OCI-LY3 (cell line): Measurements from ENCODE around the gene PIK3CB.
A peak's percentile ranks its signal among the peaks of the same experiment; 100 is the strongest.
"Not testable (repeated sequence)": the region's sequence is repeated elsewhere in the genome, so short reads cannot be mapped to it uniquely, and the experiment has no call there.

Source experiments
- H2AFZ ChIP-seq: fragments of 200-600, 300-600 bp; shearing (Covaris generic); 2 replicates; pipeline ENCODE4 v1.6.0; 2014; ENCODE audit warnings: antibody characterized with exemption, low read depth, low read length
- H3K27ac ChIP-seq: fragments of 200-600, 300-600 bp; sonication (generic); 2 replicates; pipeline ENCODE4 v1.5.1; 2014; ENCODE audit warnings: mild to moderate bottlenecking, low read length, moderate library complexity, mixed read lengths
- H3K27me3 ChIP-seq: fragments of 200-600, 300-600 bp; sonication (generic); 2 replicates; pipeline ENCODE4 v1.6.1; 2014; ENCODE audit warnings: low read depth, low read length, mixed read lengths
- H3K36me3 ChIP-seq: fragments of 200-600, 300-600 bp; sonication (generic); replicated peaks from 2 replicates; pipeline ENCODE3; 2014; ENCODE audit warnings: low read depth, low read length, mixed read lengths
- H3K4me1 ChIP-seq: fragments of 300-600, 200-600 bp; sonication (generic); 2 replicates; pipeline ENCODE4 v1.6.1; 2014; ENCODE audit warnings: low read length, mixed read lengths
- H3K4me2 ChIP-seq: fragments of 200-600, 300-600 bp; sonication (generic); 2 replicates; pipeline ENCODE4 v1.6.1; 2014; ENCODE audit warnings: low read length, mixed read lengths
- H3K4me3 ChIP-seq: fragments of 300-600, 200-600 bp; sonication (generic); 2 replicates; pipeline ENCODE4 v1.5.1; 2014; ENCODE audit warnings: antibody characterized with exemption, mild to moderate bottlenecking, low read length, moderate library complexity
- H3K79me2 ChIP-seq: fragments of 300-600, 200-600 bp; shearing (Covaris generic); 2 replicates; pipeline ENCODE4 v1.6.1; 2014; ENCODE audit warnings: mild to moderate bottlenecking, low read length, mixed read lengths
- H3K9ac ChIP-seq: fragments of 300-600, 200-600 bp; shearing (Covaris generic); 2 replicates; pipeline ENCODE4 v1.6.0; 2014; ENCODE audit warnings: mild to moderate bottlenecking, low read length, moderate library complexity
- H3K9me3 ChIP-seq: fragments of 200-600, 300-600 bp; shearing (Covaris generic); 2 replicates; pipeline ENCODE4 v1.6.1; 2014; ENCODE audit warnings: low read length, mixed read lengths; ENCODE audit not compliant: insufficient read depth
- H4K20me1 ChIP-seq: fragments of 200-600, 300-600 bp; sonication (generic); 2 replicates; pipeline ENCODE4 v1.6.1; 2016; ENCODE audit warnings: low read length, mixed read lengths; ENCODE audit not compliant: insufficient read depth
- EZH2phosphoT487 ChIP-seq: fragments of 200-600 bp; shearing (Covaris generic); IDR thresholded peaks from 2 replicates; pipeline ENCODE4 v1.6.1; 2018; ENCODE audit warnings: antibody characterized with exemption, mixed run types, low read depth
- TF ChIP-seq, protein P1 (sequence below): fragments of 200-600, 300-600 bp; sonication (generic); IDR thresholded peaks from 2 replicates; pipeline ENCODE4 v1.5.1; 2014; ENCODE audit warnings: antibody characterized with exemption, low read length, low read depth

Gene PIK3CB

GRCh38 chr3:138846262-138846791, 11.6 kb upstream of the PIK3CB start:
- Histone ChIP-seq H3K27ac (no peak overlapping the region), H3K9me3 (no peaks in the 10 kb centered on the region), H4K20me1 (no peaks in the 10 kb centered on the region), H3K4me3 (no peak overlapping the region), H3K79me2 (no peaks in the 10 kb centered on the region), H3K27me3 (no peaks in the 10 kb centered on the region), H3K36me3 (no peaks in the 10 kb centered on the region), H3K4me1 (peaks cover 26% of the 10 kb centered on the region), H3K9ac (no peak overlapping the region), H3K4me2 (no peak overlapping the region), H2AFZ (no peak overlapping the region)
- TF ChIP-seq, protein P1, sequence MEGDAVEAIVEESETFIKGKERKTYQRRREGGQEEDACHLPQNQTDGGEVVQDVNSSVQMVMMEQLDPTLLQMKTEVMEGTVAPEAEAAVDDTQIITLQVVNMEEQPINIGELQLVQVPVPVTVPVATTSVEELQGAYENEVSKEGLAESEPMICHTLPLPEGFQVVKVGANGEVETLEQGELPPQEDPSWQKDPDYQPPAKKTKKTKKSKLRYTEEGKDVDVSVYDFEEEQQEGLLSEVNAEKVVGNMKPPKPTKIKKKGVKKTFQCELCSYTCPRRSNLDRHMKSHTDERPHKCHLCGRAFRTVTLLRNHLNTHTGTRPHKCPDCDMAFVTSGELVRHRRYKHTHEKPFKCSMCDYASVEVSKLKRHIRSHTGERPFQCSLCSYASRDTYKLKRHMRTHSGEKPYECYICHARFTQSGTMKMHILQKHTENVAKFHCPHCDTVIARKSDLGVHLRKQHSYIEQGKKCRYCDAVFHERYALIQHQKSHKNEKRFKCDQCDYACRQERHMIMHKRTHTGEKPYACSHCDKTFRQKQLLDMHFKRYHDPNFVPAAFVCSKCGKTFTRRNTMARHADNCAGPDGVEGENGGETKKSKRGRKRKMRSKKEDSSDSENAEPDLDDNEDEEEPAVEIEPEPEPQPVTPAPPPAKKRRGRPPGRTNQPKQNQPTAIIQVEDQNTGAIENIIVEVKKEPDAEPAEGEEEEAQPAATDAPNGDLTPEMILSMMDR, result no peak
- TF ChIP-seq EZH2phosphoT487, result no peak

GRCh38 chr3:138845771-138846173, 11.0 kb upstream of the PIK3CB start:
- Histone ChIP-seq H2AFZ (no peak overlapping the region), H3K9ac (no peak overlapping the region), H3K27me3 (no peaks in the 10 kb centered on the region), H3K4me2 (no peak overlapping the region), H3K27ac (no peak overlapping the region), H3K4me3 (no peak overlapping the region), H4K20me1 (no peaks in the 10 kb centered on the region), H3K9me3 (no peaks in the 10 kb centered on the region), H3K4me1 (peaks cover 26% of the 10 kb centered on the region), H3K36me3 (no peaks in the 10 kb centered on the region), H3K79me2 (no peaks in the 10 kb centered on the region)
- TF ChIP-seq EZH2phosphoT487, result no peak
- TF ChIP-seq, protein P1, result no peak

DNA sequence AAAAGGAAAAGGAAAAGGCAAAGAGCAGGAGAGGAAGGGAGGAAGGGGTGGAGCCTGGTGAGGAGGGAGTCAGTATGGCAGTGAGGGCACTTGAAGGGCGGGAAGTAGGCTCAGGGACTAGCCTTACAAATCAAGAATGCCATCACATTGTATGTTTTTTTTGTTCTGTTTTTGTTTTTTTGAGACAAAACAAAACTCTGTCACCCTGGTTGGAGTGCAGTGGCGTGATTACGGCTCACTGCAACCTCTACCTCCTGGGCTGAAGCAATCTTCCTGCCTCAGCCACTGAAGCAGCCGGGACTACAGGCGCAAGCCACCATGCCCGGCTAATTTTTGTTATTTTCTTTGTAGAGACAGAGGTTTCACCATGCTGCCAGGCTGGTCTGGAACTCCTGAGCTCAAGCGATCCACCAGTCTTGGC, 10.5 kb upstream of the PIK3CB start:
- H3K36me3 ChIP-seq, result no peaks in the 10 kb centered on the region
- H4K20me1 ChIP-seq, result no peaks in the 10 kb centered on the region
- TF ChIP-seq EZH2phosphoT487, result no peak
- TF ChIP-seq, protein P1, result no peak
- H3K27me3 ChIP-seq, result no peaks in the 10 kb centered on the region
- H3K27ac ChIP-seq, result no peak overlapping the region
- H3K79me2 ChIP-seq, result no peaks in the 10 kb centered on the region
- H3K9me3 ChIP-seq, result no peaks in the 10 kb centered on the region
- no peak overlapping the region for H3K4me2 ChIP-seq
- H2AFZ ChIP-seq, result no peak overlapping the region
- no peak overlapping the region for H3K4me3 ChIP-seq
- H3K9ac ChIP-seq, result no peak overlapping the region
- peaks cover 26% of the 10 kb centered on the region for H3K4me1 ChIP-seq

DNA sequence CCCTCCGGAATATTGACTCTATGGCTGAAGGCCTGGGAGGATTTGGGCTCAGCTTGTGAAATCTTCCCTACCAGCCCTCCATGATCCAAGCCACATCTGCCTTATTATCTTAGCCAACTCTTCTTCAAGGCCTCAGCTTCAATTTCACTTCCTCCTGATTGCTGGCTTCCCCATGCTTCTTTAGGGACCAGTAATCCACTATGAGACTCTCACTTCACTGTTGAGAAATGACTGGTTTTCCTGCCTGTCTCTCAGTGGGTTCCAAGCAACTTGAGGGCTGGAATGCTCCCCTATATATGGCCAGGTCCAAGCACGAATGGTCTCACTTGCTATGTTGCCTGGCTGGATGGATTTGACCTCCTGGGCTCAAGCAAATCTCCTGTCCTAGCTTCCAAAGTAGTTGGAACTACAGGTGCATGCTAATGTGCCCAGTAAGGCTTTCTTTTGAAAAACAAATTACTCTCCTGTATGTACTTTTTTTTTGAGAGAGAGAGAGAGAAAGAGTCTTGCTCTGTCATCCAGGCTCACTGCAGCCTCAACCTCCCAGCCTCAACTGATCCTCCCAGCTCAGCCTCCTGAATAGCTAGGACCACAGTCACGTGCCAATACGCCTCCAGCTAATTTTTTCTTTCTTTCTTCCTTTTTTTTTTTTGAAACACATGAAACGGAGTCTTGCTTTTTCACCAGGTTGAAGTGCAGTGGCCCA, 7.9 kb upstream of the PIK3CB start:
- H3K79me2 ChIP-seq, result no peaks in the 10 kb centered on the region
- peak overlapping the region; percentile 90 for H3K4me2 ChIP-seq
- peak overlapping the region; percentile 75 for H3K27ac ChIP-seq
- no peaks in the 10 kb centered on the region for H3K9me3 ChIP-seq
- no peaks in the 10 kb centered on the region for H3K27me3 ChIP-seq
- H2AFZ ChIP-seq, result no peak overlapping the region
- H3K4me3 ChIP-seq, result peak overlapping the region; percentile 52
- peak overlapping the region; percentile 39; the same call in 1 of the 2 replicates for H3K9ac ChIP-seq
- TF ChIP-seq, protein P1, result no peak
- TF ChIP-seq EZH2phosphoT487, result no peak
- peaks cover 17% of the 10 kb centered on the region for H3K4me1 ChIP-seq
- H3K36me3 ChIP-seq, result no peaks in the 10 kb centered on the region
- H4K20me1 ChIP-seq, result no peaks in the 10 kb centered on the region

DNA sequence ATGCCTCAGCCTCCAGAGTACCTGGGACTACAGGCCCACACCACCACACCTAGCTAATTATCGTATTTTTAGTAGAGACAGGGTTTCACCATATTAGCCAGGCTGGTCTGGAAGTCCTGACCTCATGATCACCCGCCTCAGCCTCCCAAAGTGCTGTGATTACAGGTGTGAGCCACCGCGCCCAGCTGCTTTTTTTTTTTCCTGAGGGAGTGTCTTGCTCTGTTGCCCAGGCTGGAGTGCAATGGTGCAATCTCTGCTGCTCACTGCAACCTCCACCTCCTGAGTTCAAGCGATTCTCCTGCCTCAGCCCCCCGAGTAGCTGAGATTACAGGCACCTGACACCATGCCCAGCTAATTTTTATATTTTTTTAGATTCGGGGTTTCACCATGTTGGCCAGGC, 3.7 kb upstream of the PIK3CB start:
- not testable (repeated sequence) for H3K36me3 ChIP-seq, H3K9ac ChIP-seq
- H3K79me2 ChIP-seq, result peaks cover 12% of the 10 kb centered on the region

DNA sequence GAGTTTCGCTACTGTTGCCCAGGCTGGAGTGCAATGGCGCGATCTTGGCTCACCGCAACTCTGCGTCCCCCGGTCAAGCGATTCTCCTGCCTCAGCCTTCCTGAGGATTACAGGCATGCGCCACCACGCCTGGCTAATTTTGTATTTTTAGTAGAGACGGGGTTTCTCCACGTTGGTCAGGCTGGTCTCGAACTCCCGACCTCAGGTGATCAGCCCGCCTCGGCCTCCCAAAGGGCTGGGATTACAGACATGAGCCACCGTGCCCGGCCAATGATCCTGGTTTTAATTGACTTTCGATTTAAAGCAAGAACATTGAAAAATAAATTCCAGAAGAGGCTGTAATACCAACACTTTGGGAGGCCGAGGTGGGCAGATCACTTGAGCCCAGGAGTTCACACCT, 1.1 kb upstream of the PIK3CB start:
- H3K4me3 ChIP-seq, H3K4me2 ChIP-seq, H2AFZ ChIP-seq: not testable (repeated sequence)

More for the DNA sequence above, 3.7 kb upstream of the PIK3CB start:
- H3K9me3 ChIP-seq, H3K4me2 ChIP-seq, H2AFZ ChIP-seq, H3K27me3 ChIP-seq, H3K27ac ChIP-seq, H3K4me3 ChIP-seq, H4K20me1 ChIP-seq: not testable (repeated sequence)
- peaks cover 25% of the 10 kb centered on the region for H3K4me1 ChIP-seq

More for the DNA sequence above, 1.1 kb upstream of the PIK3CB start:
- H3K4me1 ChIP-seq, result peaks cover 11% of the 10 kb centered on the region
- peaks cover 37% of the 10 kb centered on the region for H3K79me2 ChIP-seq
- not testable (repeated sequence) for H3K9ac ChIP-seq, H3K9me3 ChIP-seq, H3K27ac ChIP-seq, H3K36me3 ChIP-seq, H3K27me3 ChIP-seq, H4K20me1 ChIP-seq
